Prostate gland (tissue), 2 donors: ENCODE data around the gene GALK1.

Experiments
- POLR2A ChIP-seq: fragments of 450-650 bp; IDR thresholded peaks from one replicate; pipeline ENCODE4 v1.6.1; 2016; ENCODE audit warnings: antibody characterized with exemption, mild to moderate bottlenecking
- TF ChIP-seq, protein P1 (sequence below), 4 experiments: fragments of 200-600 bp in 2 of 4; fragments of 450-650 bp in 2 of 4; sonication (generic) in 2 of 4; IDR thresholded peaks; 1 replicate in 3 of 4; 2 replicates in 1 of 4; pipeline ENCODE4 v1.5.1; 2016 to 2019; ENCODE audit warnings: antibody characterized with exemption in 4 of 4, mild to moderate bottlenecking in 2 of 4, moderate library complexity in 2 of 4

DNA sequence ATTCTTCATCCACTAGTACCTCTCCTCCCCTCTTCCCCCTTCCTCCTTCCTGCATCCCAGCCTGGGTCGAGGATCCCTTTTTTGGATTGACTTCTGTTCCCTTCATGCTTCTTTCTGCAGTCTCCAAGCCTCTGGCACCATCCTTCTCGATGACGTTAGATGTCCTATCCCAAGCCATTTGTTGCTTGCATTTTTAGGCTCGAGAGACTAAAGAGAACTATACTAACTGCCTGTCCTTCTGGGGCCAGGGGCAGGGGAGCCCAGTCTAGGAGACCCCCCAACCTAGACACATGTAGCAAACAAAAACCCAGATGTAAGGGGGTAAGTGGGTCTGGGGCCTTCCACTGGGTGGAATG lies 43.5 kb upstream of the GALK1 start:
- TF ChIP-seq, protein P1, sequence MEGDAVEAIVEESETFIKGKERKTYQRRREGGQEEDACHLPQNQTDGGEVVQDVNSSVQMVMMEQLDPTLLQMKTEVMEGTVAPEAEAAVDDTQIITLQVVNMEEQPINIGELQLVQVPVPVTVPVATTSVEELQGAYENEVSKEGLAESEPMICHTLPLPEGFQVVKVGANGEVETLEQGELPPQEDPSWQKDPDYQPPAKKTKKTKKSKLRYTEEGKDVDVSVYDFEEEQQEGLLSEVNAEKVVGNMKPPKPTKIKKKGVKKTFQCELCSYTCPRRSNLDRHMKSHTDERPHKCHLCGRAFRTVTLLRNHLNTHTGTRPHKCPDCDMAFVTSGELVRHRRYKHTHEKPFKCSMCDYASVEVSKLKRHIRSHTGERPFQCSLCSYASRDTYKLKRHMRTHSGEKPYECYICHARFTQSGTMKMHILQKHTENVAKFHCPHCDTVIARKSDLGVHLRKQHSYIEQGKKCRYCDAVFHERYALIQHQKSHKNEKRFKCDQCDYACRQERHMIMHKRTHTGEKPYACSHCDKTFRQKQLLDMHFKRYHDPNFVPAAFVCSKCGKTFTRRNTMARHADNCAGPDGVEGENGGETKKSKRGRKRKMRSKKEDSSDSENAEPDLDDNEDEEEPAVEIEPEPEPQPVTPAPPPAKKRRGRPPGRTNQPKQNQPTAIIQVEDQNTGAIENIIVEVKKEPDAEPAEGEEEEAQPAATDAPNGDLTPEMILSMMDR (IDR thresholded peaks at IDR 0.05) = no peak
- no peak for TF ChIP-seq POLR2A
